ENCODE measurements around the gene COL6A3. TPM values are rescaled to one million over a fixed set of nuclear protein-coding genes. Genes with fewer than 3 reads are reported as not detected.

COL6A3 gene
- total RNA-seq, 6 experiments from 2014 or later = 4.5 to 21.1 (median 8.8) TPM

DNA sequence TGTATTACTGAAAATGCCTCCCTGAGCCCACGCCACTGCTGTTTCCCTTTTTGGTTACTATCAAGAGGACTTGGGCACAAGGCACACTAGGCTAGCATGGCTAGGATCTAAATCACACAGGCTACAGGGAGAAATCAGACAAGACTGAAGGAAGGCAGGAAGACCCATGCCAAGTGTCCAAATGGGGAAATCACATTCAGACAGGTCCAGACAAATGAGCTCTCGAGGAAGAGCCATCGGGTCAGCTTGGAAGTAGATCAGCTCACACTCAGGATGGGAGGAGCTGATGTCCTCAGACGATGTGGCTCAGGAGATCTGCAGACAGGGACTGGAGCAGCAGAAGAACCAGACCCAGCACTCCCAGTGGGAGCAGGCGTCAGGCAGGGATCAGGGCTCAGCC is 113.2 kb downstream of the COL6A3 start:
- no peaks in the 10 kb centered on the region for H3K36me3 ChIP-seq
- ATAC-seq (no peak), DNase-seq (no peak)
- TF ChIP-seq, protein P1, sequence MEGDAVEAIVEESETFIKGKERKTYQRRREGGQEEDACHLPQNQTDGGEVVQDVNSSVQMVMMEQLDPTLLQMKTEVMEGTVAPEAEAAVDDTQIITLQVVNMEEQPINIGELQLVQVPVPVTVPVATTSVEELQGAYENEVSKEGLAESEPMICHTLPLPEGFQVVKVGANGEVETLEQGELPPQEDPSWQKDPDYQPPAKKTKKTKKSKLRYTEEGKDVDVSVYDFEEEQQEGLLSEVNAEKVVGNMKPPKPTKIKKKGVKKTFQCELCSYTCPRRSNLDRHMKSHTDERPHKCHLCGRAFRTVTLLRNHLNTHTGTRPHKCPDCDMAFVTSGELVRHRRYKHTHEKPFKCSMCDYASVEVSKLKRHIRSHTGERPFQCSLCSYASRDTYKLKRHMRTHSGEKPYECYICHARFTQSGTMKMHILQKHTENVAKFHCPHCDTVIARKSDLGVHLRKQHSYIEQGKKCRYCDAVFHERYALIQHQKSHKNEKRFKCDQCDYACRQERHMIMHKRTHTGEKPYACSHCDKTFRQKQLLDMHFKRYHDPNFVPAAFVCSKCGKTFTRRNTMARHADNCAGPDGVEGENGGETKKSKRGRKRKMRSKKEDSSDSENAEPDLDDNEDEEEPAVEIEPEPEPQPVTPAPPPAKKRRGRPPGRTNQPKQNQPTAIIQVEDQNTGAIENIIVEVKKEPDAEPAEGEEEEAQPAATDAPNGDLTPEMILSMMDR (IDR thresholded peaks at IDR 0.05) = no peak
- no peak for TF ChIP-seq POLR2A (IDR thresholded peaks at IDR 0.05)
- intact Hi-C loops (cut with DNase I) = no loop called here
- no peaks in the 10 kb centered on the region for H3K4me1 ChIP-seq
- no peak overlapping the region for H3K4me3 ChIP-seq
- 71% methylated on average over 5 of the region's 5 CpGs for WGBS (ENCODE audit: insufficient coverage, low coverage, low lambda C conversion rate, missing lambda C conversion rate)
- no peaks in the 10 kb centered on the region for H3K27me3 ChIP-seq
- no peaks in the 10 kb centered on the region for H3K9me3 ChIP-seq
- H3K27ac ChIP-seq = no peak overlapping the region

DNA sequence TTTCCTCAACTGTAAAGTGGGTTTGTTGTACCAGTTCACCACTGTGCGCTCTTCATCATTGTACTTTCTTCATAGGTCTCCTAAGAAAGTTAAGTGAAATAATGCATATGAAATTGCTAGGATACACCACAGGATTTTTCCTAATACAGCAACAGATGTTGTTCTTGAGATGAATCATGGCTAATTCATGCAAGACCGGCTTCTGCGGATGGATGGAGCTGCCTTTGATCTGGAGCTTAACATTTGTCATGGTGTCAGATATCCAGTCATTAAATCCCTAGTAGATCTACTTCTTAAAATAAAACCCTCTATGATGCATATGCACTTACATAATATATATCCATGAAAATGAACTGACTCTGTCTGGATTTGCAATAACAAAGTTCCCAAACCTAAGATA is 114.1 kb downstream of the COL6A3 start:
- H3K4me1 ChIP-seq = no peaks in the 10 kb centered on the region
- TF ChIP-seq, protein P1 (IDR thresholded peaks at IDR 0.05) = no peak
- TF ChIP-seq POLR2A (IDR thresholded peaks at IDR 0.05) = no peak
- ATAC-seq (no peak), DNase-seq (no peak)
- intact Hi-C loops (cut with DNase I) = no loop called here
- no peak overlapping the region for H3K4me3 ChIP-seq
- no peaks in the 10 kb centered on the region for H3K36me3 ChIP-seq
- H3K9me3 ChIP-seq = no peaks in the 10 kb centered on the region
- H3K27ac ChIP-seq = no peak overlapping the region
- H3K27me3 ChIP-seq = no peaks in the 10 kb centered on the region
- 53% methylated on average over 2 of the region's 3 CpGs for WGBS (ENCODE audit: insufficient coverage, low coverage, low lambda C conversion rate, missing lambda C conversion rate)

DNA sequence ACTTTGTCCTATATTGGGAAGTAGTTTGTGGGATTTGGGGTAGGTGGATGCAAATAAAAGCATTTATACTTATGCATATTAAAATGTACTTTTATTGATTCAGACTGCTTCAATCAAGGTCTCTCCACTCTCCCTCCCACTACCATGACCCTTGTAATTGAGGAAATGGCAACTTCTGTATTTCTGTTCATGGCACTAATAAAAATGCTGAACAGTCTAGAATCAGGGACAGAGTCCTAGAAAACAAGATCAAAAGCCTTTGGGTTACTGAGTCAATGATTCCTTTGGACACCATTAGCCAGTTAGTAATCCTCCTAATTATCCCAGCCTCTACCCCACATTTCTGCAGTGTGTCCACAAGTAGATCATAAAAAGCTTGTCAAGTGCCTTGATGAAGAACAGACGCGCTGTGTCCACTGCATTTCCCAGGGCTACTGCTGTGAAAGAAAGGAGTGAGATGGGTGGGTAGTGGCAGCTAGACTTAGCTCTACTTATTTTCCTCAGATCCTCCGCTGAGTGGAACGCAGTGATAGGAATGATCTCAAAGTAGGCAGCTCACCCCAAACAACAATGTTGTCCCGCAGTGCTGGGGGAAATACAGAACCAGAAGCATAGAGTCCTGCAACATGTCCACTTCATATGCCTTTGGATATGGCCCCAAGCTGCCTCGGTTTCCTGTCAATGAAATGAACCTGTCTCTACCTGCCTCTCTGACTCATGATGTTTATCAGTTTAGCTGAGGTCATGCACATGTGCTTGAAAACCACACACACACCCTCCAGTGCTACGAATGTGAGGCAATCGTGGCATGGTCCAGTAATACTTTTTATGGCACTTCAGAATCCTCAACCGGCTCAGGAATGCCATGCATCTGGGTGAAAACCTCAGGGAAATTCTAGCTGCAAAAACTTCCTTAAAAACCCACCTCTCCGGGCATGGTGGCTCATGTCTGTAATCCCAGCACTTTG is 115.5 kb downstream of the COL6A3 start:
- no peaks in the 10 kb centered on the region for H3K9me3 ChIP-seq
- intact Hi-C loops (cut with DNase I) = no loop called here
- H3K4me1 ChIP-seq = no peaks in the 10 kb centered on the region
- no peak overlapping the region for H3K27ac ChIP-seq
- no peaks in the 10 kb centered on the region for H3K36me3 ChIP-seq
- peak in 2 of 4 donors; percentile 18 to 43 for ATAC-seq
- TF ChIP-seq, protein P1 (IDR thresholded peaks at IDR 0.05) = no peak
- TF ChIP-seq POLR2A (IDR thresholded peaks at IDR 0.05) = no peak
- no peak for DNase-seq
- H3K4me3 ChIP-seq = no peak overlapping the region
- no peaks in the 10 kb centered on the region for H3K27me3 ChIP-seq
- WGBS (ENCODE audit: insufficient coverage, low coverage, low lambda C conversion rate, missing lambda C conversion rate) = 63% methylated on average over 5 of the region's 10 CpGs

DNA sequence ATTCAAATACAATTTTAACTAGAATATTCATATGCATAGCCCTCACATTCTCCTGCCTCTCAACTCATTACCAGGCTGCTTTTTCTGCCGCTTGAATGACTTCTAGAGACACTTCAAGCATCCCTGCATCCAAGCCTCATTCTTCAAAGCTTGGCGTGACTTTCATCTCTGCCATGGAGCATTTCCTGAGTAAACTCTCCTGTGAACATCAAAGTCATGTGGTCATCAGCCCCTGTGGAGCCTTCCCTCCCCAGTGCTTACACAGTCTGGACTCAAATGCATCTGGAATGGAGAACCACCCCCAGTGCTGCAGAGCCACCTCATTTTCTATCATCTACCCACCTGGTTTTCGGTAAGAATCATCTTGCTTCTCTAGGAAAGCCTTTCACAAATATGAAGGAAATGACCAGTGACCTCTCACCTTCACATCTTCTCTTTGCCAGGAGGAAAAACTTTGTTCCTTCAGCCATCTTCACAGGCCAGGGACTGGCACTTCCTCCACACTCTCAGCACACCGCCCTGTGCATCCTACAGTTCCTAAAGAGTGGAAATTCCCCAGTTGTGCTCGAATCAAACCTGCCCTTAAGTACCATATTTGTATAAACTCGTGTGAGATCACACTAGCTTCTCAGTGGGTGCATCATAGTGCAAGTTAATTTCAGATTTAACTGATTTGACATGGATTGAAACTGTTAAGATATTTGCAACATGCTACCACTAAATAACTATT is 116.4 kb downstream of the COL6A3 start:
- WGBS (ENCODE audit: insufficient coverage, low coverage, low lambda C conversion rate, missing lambda C conversion rate) = 40% methylated on average over 6 of the region's 6 CpGs
- TF ChIP-seq POLR2A (IDR thresholded peaks at IDR 0.05) = no peak
- TF ChIP-seq, protein P1 (IDR thresholded peaks at IDR 0.05) = no peak
- Histone ChIP-seq H3K27me3 (no peaks in the 10 kb centered on the region), H3K36me3 (no peaks in the 10 kb centered on the region), H3K27ac (peak overlapping the region in 1 of 3 donors; percentile 15), H3K4me1 (no peaks in the 10 kb centered on the region), H3K9me3 (no peaks in the 10 kb centered on the region), H3K4me3 (no peak overlapping the region)
- no peak for DNase-seq
- peak in 1 of 4 donors; percentile 23 for ATAC-seq
- intact Hi-C loops (cut with DNase I) = no loop called here

Data from right lobe of liver (tissue), 6 donors.